ENCODE measurements around the gene HNRNPL.
"Not testable (repeated sequence)": the region's sequence is repeated elsewhere in the genome, so short reads cannot be mapped to it uniquely, and the experiment has no call there.

HNRNPL gene

DNA sequence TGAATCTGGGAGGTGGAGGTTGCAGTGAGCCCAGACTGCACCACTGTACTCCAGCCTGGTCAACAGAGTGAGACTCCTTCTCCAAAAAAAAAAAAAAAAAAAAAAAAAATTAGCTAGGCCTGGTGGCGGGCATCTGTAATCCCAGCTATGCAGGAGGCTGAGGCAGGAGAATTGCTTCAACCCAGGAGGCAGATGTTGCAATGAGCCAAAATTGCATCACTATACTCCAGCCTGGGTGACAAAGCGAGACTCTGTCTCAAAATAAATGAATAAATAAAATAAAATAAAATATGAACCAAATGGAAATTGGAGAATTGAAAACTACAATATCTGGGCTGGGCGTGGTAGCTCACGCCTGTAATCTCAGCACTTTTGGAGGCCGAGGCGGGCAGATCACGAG, 20.6 kb downstream of the HNRNPL start:
- DNase-seq (ENCODE audit: low spot score), result not testable (repeated sequence)

DNA sequence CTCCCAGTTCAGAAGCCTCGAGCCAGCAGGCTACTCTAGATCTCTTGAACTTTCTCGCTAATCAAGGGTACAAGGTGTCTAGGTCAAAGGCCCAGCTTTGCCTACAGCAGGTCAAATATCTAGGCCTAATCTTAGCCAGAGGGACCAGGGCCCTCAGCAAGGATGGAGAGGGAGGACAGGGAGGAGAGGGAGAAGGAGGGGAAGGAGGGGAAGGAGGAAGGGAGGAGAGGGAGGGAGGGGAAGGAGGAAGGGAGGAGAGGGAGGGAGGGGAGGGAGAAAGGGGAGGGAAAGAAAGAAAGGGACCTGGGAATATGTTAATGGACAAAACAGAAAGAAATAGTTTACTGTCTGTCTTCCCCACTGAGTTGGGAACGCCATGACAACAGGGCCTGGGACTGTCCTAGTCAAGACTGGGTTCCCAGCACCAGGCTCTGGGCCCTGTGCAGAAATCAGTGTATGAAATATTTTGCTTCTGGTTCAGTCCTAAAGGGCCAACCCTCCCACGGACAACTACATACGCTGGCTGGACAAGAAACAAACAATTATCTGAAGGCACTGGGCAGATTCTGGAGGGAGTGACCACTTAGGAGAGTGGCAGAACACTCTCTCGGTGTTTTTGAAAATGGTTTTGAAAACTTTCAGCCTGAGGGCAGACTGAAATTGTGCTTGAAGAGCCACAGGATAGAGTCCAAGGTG, 22.8 kb downstream of the HNRNPL start:
- no peak for DNase-seq (ENCODE audit: low spot score)

DNA sequence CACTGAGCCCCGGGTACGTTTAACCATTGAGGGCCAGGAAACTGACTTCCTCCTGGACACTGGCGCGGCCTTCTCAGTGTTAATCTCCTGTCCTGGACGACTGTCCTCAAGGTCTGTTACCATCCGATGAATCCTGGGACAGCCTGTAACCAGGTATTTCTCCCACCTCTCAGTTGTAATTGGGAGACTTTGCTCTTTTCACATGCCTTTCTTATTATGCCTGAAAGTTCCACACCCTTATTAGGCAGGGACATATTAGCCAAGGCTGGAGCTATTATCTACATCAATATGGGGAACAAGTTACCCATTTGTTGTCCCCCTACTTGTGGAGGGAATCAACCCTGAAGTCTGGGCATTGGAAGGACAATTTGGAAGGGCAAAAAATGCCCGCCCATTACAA, 23.9 kb downstream of the HNRNPL start:
- not testable (repeated sequence) for DNase-seq (ENCODE audit: low spot score)

DNA sequence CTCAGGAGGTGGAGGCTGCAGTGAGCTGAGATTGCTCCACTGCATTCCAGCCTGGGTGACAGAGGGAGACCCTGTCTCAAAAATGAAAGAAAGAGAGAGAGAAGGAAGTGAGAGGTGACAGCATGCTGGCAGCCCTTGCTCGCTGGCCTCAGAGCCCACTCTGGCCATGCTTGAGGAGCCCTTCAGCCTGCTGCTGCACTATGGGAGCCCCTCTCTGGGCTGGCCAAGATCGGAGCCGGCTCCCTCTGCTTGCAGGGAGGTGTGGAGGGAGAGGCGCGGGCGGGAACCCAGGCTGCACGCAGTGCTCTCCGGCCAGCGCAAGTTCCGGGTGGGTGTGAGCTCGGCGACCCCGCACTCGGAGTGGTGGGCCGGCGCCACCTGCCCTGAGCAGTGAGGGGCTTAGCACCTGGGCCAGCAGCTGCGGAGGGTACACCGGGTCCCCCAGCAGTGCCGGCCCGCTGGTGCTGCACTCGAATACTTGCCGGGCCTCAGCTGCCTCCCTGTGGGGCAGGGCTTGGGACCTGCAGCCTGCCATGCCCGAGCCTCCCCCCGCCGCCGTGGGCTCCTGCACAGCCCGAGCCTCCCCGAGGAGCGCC, 28.5 kb downstream of the HNRNPL start:
- DNase-seq (ENCODE audit: low spot score), result not testable (repeated sequence)

DNA sequence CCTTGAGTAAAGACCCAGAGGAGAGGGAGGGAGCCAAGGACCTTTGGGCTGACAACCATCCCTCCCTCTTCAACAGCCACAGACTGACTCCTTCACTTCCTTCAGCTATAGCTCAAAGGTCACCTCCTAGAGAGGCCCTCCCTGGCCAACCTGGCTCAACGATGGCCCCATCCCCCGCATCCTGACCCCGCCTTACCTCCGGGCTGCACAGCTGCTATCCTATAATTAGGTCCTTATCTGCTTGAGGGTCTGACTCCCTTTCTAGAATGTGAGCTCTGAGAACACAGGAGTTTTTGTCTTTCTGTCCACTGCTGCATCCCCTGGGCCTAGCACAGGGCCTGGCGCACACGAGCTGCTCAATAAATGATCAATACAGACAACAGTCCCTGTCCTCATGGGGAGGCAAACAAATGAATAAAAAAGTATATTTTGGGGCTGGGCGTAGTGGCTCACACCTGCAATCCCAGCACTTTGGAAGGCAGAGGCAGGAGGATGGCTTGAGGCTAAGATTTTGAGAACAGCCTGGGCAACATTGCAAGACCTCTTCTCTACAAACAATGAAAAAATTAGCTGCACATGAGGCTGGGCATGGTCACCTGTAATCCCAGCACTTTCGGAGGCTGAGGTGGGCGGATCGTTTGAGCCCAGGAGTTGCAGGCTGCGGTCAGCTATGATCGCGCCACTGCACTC, 30.4 kb downstream of the HNRNPL start:
- peak; percentile 98 for DNase-seq (ENCODE audit: low spot score)

DNA sequence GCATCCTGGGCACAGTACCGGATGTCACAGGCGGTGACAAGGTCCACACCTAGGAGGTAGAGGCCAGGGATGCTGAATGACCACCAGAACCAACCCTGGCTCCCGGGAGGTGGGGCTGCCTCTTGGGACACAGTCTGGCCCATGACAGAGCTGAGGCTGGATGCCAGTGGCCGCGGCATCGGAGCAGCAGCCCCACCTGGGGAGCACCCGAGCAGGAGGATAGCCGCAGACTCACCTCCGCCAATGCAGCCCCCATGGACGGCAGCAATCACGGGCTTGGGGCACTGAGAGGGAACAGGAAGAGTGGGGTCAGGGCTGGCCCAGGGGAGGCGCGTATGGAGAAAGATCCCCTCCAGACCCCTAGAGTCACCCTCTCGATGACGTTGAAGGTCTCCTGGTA, 32.7 kb downstream of the HNRNPL start:
- no peak for DNase-seq (ENCODE audit: low spot score)

DNA sequence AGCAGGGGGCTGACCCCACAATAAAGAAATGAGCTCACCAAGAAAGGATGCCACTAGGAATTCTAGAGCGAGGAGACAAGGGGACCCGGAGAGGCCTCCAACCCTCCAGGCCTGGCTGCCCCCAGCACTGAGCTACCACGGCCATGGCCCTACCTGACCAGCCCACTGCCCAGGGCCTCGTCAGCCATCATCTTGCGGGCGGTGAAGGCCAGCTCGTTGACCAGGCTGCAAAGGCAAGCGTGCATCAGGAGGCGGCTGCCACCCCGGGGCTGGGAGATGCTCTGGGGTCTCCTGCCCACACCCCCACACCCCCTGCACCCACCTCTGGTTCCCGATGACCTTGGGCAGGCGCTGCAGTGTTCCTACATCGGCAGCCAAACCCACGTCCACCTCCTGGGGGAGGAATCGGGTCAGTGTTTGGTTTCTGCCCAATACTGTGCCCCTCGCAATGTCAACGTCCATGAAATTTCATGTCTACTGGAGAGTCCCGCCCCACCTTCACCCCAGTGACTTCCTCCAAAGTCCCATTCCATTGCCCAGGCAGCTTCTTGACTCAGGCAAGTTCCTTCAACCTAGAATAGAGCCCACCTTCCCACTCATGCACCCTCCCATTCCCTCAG, 33.5 kb downstream of the HNRNPL start:
- no peak for DNase-seq (ENCODE audit: low spot score)

DNA sequence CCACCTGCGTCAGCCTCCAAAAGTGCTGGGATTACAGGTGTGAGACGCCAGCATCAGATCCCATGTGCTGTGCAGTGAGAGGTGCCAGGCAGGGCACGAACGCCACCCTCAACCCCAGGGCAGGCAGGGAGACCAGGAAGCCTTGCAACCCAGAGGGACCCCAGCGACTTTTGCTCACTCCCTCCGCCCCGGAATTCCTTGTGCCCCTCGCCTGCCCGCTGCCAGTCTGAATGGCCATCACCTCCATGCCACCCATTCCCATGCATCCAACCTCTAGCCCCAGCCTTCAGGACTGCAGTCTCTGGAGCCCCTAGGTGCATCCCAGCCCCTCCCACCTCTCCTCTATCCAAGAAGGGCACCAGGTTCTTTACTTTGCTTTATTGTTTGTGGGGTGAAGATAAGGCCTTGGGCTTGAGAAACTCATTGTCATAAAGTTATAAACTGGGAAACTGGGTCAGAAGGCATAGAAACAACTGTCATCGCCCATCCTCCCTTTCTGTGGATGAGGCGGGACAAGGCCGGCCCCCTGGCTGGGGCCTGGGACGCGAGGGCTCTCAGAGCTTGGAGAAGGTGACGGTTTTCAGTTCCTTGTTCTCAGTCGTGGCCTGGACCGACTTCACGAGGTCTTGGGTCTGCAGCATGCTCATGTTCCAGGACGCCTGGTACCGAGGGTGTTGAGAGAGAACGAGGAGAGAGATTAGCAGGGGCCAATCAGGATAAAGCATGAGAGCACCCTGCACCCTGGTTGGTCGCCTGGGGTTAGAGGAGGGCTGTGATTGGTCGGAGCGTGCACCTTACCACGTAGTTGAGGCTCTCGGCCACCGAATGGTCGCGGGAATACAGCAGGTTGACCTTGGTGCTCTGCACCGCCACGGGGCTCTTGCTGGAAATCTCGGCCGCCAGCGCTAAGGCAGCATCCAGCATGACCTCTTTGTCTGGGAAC, 34.5 kb downstream of the HNRNPL start:
- DNase-seq (ENCODE audit: low spot score), result peak; percentile 21

DNA sequence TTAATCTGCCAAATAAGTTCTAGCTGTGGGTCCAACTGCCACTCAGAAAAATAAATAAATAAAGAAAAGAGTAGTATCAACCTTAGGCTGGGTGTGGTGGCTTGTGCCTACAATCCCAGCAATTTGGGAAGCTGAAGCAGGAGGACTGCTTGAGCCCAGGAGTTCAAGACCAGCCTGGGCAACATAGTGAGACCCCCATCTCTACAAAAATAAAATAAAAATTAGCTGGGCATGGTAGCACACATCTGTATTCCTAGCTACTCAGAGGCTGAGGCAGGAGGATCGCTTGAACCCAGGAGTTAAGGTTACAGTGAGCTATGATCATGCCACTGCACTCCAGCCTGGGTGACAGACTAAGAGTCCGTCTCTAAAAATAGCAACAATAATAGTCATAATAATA, 35.9 kb downstream of the HNRNPL start:
- DNase-seq (ENCODE audit: low spot score), result not testable (repeated sequence)

DNA sequence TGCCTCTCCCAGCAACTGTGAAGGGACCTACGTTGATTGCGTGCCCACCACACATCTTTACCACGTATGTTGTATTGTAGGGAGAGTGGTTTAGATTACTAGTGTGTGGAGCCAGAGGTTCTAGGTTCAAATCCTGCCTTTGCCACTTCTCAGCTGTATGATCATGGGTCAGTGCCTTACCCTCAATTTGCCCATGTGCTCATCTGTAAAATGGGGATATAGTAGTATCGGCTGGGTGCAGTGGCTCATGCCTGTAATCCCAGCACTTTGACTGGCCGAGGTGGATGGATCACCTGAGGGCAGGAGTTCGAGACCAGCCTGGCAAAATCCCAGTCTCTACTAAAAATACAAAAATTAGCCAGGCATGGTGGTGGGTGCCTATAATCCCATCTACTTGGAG, 36.5 kb downstream of the HNRNPL start:
- no peak for DNase-seq (ENCODE audit: low spot score)

DNA sequence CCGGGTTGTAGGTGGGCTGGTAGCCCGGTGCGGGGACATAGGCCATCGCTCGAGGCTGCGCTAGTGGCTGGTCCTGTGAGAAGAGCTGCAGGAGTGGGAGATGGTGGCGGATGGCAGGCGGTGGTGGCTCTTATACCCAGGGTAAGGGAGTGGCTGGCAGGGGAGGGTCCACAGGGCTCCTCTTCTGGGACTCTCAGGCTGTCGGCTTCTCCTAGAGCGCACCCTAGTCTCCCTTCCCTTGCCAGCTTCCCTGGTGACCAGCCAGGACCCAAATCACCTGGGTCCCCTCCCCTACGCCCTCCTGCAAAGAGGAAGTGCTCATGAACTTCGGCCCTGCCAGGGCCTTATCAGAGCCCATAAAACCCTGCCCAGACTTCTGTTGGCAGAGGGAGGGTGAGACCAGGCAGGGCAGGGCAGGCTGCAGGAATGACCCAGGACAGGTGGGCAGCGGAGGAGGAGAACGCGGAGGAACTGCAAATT, 36.9 kb downstream of the HNRNPL start, which contains the start of gene LGALS4:
Gene LGALS4, minus strand, starts transcription at position 105 of the 480 bp plus-strand sequence. Its CDS starts 59 bp downstream, at position 46.
- DNase-seq (ENCODE audit: low spot score), result peak; percentile 39

DNA sequence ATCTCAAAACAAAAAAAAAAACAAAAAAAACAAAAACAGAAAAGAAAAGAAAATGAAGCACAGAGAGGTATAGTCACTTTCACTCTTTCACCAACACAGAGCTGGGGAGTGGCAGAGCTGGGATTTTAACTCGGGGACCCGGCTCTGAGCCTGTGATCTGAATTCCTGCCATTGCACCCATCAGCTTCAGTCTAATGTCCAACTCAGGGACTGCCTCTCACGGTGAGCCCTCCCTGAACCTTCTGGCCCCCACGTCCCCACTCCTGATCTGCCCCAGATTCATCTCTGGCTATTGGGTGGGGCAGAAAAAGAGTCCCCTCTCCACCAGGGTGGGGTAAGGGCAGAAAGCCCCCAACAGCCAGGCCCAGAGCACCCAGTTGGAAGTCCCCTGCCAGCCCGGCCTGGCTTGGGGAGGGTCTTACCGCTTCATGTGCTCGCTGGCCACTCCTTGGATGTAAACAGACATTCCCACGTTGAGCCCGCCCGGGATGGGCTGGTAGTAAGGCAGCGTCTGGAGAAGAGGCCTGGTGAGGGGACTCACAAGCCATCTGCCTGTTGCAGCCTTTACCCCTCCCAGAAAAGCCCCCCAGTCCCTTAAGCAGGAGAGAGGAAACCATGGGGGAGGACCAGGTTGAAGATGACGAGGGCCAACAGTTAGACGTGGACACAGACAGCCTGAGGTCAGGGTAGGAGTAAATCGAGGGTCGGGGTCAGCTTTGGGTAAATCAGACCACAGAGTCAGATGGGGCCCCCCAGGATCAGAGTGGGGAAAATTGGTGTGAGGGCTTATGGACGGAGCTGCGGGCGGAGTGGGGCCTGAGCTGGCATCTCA, 37.6 kb downstream of the HNRNPL start:
- peak; percentile 12 for DNase-seq (ENCODE audit: low spot score)

DNA sequence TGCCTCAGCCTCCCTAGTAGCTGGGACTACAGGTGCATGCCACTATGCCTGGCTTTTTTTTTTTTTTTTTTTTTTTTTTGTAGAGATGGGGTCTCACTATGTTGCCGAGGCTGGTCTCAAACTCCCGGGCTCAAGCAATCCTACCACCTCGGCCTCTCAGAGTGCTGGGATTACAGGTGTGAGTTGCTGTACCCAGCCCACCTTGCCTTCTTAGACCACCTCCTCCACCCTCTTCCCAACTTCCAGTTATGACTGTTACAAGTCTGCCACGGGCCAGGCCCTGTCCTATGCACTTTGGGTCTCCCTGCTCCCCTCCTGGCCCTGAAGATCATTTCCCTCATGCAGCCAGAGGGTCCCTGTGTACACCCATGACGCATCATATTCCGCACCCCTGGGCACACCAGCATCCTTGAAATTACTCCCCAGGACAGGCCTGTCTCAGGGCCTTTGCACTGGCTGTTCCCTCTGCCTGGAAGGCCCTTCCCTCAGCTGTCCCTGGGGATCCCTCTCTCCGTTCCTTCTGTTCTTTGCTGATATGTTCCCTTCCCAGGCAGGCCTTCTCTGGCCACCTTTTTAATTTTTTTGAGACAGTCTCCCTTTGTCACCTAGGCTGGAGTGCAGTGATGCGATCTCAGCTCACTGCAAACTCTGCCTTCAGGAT, 40.1 kb downstream of the HNRNPL start:
- peak; percentile 6 for DNase-seq (ENCODE audit: low spot score)

DNA sequence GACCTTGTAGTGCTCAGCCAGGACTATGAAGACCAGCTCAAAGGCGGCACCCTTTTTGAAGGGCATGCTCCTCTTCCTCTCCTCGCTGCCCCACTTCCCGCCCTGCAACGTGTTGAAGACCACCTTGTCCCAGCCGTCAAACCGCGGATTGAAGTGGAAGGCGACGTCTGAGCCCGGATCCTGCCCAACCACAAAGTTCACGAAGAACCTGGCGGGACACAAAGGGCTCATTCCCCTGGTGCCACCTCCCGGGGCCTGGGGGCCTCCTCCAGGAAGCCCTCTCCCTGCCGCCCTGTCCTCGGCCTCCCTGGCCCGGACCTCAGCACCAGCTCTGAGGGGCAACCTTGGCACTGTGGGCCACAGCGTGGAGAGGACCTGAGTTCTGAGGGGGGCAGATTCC, 41.0 kb downstream of the HNRNPL start:
- DNase-seq (ENCODE audit: low spot score), result no peak

DNA sequence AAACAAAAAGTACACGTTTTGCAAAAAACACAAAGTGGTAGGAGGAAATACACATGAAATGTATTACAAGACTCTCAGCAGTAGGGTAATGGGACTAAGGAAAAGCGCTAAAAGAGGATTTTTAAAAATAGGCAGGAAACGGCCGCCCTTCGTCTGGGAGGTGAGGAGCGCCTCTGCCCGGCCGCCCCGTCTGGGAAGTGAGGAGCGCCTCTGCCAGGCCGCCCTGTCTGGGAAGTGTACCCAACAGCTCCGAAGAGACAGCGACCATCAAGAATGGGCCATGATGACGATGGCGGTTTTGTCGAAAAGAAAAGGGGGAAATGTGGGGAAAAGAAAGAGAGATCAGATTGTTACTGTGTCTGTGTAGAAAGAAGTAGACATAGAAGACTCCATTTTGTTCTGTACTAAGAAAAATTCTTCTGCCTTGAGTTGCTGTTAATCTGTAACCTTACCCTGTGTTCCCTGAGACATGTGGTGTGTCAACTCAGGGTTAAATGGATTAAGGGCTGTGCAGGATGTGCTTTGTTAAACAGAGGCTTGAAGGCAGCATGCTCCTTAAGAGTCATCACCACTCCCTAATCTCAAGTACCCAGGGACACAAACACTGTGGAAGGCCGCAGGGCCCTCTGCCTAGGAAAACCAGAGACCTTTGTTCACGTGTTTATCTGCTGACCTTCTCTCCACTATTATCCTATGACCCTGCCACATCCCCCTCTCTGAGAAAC, 42.2 kb downstream of the HNRNPL start:
- not testable (repeated sequence) for DNase-seq (ENCODE audit: low spot score)

DNA sequence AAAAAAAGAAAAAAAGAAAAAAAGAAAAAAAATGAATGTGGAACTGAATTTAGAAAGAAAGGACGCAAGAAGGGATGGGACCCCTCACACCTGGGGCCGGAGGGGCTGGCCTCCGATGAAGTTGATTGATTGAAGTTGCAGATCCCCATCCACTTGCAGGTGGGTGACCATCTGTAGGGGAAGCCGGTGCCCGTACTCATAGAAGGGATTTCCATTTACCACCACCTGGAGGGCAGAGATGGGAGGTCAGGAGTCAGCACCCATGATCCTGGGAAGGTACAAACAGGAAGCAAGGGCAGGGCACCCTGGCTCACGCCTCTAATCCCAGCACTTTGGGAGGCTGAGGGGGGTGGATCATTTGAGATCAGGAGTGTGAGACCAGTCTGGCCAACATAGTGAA, 43.4 kb downstream of the HNRNPL start:
- peak; percentile 15 for DNase-seq (ENCODE audit: low spot score)

DNA sequence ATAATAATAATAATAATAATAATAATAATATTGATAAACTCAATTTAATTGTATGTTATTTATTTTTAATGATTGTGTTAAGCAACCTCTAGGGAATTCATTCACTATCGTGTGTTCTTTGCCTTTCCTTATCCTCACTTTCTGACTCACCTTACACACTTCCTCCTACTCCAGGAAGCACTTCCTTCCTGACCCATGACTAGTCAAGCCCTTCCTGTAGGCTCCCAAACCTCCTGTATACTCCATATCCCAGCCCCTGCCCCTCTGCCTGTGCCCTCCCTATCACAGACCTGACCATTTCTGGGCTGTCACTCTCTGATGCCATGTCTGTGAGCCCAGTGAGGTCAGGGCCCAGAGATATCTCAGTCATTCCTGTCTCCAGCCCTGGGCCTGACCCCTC, 44.6 kb downstream of the HNRNPL start:
- no peak for DNase-seq (ENCODE audit: low spot score)

DNA sequence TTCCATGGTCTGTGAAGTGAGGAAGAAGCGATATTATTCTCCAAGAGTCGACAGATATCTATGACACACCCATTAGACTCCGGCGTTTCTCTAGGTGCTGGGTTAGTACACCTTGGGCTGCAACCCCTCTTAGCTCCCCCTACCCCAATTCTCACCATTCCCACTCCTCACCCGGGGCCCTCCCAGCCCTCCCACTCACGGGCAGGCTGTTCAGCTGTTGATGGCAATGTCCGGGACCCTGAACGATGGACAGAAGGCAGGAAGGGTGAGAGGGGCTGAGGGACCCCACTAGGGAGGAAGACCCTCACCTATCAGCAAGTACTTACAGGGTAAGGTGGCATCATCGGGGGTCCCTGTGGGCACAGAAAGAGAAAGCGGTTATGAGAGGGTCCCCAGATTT, 46.2 kb downstream of the HNRNPL start:
- DNase-seq (ENCODE audit: low spot score), result no peak

DNA sequence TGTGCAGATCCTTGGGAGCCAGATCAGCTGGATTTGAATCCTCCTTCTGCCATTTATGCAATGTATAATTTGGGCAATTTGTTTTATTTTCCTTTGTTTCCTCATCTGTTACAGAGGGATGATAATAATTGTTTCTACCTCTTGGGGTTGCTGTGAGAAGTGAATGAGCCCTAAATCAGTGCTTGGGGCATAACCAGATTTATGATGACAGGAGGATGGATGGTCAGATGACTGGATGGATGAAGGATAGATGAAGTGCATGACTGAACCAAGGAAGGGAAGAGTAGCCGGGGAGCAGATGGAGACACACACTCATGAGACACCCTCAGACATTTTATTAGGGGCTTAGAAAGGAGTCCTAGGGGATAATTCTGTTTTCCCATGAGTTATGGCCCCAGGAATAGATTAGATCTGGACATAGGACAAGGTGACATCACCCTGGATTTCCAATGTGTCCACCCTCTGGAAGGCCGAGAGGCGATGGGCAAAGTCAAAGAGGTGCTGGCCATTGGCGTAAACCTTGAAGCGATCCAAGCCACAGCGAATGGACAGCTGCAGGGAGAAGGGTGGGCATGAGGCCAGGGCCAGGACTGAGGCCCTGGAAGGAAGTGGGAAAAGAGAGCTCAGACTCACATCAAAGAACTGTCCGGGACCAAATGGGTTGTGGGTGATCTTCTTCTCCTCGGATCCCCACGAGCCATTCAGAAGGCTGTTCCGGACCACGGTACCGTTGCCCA, 48.3 kb downstream of the HNRNPL start:
- no peak for DNase-seq (ENCODE audit: low spot score)
